HTERT RPE-1 (cell line): ENCODE results near the gene TNFSF13B.
"Not testable (repeated sequence)": the region's sequence is repeated elsewhere in the genome, so short reads cannot be mapped to it uniquely, and the experiment has no call there.

ENCODE experiments used
- in situ Hi-C: fragments of 300-500 bp; cut with MboI; formaldehyde crosslinking; loops from 4 replicates; pipeline ENCODE4 v1.14.3; 2020; ENCODE audit warnings: low sequenced_read_pairs

TNFSF13B gene, protein sequence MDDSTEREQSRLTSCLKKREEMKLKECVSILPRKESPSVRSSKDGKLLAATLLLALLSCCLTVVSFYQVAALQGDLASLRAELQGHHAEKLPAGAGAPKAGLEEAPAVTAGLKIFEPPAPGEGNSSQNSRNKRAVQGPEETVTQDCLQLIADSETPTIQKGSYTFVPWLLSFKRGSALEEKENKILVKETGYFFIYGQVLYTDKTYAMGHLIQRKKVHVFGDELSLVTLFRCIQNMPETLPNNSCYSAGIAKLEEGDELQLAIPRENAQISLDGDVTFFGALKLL

DNA sequence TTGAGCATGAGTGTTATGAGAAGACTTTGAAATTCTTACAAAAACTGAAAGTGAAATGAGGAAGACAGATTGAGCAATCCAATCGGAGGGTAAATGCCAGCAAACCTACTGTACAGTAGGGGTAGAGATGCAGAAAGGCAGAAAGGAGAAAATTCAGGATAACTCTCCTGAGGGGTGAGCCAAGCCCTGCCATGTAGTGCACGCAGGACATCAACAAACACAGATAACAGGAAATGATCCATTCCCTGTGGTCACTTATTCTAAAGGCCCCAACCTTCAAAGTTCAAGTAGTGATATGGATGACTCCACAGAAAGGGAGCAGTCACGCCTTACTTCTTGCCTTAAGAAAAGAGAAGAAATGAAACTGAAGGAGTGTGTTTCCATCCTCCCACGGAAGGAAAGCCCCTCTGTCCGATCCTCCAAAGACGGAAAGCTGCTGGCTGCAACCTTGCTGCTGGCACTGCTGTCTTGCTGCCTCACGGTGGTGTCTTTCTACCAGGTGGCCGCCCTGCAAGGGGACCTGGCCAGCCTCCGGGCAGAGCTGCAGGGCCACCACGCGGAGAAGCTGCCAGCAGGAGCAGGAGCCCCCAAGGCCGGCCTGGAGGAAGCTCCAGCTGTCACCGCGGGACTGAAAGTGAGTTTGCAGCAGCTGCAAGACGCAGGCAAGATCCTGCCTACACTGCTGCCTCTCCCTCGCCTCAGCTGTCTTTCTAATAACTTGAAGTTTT, at the start of gene TNFSF13B:
TNFSF13B (plus strand) TSS at position 118 of the 728 bp plus-strand sequence; CDS start at position 296, 178 bp downstream.
- in situ Hi-C loops: no loop called here

DNA sequence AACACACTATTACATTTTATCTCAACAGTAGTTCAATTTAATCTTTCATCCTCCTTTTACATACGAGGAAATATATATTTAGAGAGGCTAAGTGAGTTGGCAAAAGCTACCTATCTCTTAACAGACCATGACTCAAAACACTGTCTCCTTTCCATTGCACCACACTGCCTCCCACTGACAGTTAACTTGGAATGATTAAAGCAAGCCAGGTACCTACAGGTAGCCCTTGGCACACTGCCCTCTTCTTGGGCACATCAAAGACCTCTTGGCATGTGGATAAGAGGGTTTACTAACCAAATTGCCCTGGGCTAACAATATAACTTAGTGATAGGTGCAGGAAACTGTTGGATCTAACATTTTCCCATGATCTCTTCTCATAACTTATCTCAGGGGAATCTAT, 49.5 kb upstream of the TNFSF13B start:
- in situ Hi-C loops: no loop called here

DNA sequence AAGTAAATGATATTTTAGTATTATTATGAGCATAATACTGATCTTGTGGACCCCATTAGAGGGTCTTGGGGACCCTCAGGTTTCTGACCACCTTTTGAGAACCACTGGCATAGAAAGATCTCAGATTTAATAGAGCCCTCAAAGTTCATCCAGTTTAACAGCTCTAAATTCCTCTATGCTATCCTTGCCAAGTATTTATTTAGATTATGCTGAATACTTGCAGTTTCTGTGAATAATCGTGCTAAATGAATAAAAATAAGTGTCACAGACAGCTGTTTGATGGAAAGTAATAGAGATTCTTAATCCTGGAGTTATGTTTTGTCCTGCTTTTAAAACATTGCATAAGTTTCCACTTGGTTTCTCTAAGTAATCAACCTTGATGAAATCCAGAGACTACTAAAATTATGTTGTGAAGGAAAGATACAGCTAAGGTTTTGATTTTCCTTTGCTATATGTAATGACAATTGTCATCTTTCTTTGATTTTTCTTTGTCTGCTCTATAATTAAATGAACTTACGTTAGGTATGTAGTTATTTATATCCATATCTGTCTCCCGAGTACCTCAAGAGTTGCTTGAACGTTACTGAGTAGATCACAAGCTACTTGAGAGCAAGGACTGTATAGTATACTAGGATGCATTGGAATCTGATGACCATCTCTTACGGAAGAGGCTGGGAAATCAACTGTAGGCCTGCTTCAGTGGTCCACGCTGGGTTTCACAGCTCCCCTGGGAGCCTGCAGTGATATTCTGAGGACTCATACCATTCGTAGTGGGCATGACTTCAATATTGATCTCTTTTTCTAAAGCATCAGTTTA, 45.6 kb upstream of the TNFSF13B start:
- in situ Hi-C loops: no loop called here

DNA sequence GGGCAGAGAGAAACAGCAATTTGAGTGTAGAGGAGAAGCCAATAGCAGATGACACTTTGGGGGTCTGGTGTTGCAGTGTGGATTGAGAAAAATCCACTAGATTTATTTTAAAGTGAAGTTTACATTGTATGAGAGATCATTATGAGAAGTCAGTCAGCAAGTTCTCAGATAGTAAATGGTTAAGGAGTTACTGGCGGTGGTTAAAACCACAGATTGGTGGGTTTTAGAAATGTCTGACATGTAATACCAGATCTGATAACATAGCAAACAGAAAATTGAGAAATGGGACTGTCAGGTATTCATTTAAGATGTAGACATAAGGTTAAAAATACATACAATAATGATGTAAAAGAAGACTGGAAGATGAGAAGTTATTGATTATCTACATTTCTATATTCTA, 44.1 kb upstream of the TNFSF13B start:
- in situ Hi-C loops: no loop called here

DNA sequence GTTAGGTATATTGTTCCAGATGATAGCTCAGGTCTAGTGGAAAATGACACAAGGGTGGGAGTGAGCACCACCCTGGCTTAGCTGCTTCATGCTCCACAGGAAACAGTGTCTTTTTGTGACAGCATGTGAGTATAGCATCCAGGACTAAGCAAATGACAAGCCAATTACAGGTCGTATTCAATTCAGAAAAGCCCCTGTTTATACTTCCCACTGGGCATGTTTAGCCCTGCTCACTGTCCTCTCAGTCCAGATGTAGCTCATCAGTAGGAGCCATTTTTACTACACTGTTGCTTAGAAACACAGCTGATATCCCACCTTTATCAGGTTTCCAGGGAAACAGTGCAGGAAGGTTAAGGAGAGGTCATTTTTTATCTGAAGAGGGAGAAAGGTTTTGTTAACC, 43.3 kb upstream of the TNFSF13B start:
- in situ Hi-C loops: no loop called here

DNA sequence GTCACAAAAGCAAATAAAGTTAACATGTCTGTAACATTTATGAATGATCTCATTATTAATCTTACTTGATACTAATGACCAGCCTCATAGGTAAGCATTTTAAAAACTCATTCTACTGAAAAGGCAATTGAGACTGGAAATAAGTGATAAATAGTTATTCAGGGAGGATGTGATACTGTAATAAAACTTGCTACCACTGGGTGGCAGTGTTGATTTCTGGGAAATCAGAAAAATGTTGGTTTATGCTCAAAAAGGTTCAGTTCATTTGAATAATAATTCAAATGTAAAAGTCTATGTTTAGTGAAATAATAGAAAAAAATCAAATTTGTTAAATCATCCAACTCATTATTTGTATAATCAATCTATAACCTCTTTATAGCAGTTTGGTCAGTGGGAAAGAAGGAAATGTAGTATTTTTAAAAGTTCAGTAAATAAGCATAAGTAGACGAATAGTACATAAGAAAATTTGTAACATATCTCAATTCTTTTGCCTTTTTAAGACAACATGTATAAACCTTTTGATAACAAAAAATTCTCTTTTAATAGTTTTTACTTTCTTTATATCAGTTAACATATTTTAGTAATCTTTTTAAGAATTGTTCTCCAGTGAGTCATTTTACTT, 41.8 kb upstream of the TNFSF13B start:
- in situ Hi-C loops: no loop called here

DNA sequence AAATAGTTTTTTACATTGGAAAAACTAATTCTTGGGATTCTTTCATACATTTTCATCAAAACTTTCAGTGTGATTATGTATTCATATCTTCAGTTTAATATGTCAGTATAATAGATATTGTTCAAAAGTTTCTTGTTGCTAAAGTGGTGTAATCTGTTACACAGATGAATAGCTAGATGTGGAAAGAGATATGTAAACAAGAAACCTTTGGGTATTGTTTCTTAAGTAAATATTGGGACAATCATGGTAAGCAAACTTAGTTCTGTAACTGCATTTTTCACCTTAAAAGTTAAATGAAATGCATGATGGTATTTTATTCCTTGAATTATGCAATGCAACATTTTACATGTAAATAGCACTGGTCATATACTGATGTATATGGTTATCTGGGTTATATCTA, 39.1 kb upstream of the TNFSF13B start:
- in situ Hi-C loops: no loop called here

DNA sequence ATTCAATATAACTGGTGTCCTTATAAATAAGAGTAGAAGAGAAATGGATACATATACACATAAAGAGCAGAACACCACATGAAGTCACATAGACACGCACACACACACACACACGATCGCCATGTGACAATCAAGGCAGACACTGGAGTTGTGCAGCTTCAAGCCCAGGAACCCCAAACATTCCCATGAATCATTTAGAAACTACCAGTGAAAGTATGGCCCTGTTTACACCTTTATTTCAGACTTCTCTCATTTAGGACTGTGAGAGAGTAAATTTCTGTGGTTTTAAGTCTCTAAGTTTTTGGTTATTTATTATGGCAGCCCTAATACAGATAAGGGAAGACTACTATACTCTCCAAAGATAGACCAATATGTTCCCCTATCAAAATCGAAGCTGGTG, 20.4 kb upstream of the TNFSF13B start:
- in situ Hi-C loops: no loop called here

DNA sequence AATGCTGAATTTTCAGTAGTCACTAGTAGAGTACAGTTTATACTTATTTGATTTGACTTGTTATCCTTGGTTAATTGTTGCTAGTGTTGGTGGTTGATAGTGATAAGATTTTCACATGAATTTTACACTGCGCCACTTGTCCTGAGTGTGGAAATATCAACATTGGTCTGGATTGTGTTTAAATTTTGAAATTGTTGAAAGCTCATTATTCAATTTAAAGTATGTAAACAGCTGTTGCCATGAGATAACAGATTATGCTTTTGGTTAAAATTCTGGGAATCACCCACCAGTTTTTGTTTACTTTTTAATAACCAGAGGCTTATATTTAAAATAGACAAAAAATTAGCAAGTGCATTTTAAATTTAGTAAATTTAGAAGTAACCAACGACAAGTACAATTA, 12.3 kb upstream of the TNFSF13B start:
- in situ Hi-C loops: no loop called here

DNA sequence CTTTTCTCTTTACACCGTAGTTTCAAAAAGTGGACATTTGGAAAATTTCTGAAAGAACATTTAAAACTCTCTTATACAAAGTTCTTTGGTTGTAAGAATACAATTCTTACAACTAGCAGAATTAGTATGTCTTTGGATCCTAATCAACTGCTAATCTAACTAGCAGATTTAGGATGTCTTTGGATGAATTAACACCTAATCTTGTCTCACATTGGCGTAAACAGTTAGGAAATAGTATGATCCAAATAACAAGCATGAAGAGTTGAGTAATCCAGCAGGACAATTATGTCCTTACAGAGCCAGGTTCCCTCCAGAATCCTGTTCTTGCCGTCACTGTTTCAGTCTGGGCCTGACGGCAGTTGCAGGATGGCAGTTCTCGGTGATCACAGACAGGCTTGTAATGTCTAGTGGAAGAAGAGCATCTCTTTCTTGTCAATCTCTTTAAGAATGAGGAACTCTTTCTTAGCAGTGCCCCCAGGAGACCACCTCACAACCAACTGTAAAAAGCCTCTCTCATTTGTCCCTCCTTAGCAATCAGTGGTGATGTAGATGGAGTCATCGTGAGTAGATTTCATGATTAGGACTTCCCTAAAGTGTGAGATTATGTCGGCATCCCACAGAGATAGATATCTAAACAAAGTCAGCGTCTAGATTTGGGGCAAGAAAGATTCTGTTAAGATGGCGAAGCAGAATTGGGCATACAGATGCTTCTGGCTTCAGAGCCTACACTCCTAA, 5.7 kb upstream of the TNFSF13B start:
- in situ Hi-C loops: no loop called here

DNA sequence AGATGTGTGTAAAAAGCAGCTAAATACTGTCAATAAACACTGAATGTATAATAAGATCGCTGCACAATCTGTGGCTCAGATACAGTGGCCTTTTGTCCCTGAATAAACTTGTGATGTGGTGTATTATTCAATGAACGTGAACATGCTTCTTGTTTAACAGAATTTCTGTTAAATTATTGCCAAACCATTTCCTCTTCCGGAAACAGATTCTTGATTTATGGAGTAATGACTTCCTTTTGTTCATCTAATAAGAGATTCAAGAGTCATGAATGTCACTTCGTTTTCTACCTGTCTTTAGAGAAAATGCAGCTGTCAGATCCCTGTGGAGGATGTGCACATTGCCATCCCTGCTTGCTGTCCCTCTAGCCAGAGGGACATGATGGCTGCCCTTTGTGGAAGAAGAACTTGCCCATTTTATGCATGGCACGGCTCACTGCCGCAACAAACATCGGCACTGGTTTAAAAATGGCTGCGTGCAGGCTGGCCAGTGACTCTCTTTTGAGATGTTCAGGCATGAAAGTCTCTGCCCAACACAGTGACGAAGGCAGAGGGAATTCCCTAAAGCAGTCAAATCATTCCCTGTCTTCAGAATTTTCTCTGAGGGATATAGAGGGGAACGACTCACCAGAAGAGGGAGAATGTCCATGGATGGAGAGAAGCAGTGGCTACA, 3.1 kb upstream of the TNFSF13B start:
- in situ Hi-C loops: no loop called here

DNA sequence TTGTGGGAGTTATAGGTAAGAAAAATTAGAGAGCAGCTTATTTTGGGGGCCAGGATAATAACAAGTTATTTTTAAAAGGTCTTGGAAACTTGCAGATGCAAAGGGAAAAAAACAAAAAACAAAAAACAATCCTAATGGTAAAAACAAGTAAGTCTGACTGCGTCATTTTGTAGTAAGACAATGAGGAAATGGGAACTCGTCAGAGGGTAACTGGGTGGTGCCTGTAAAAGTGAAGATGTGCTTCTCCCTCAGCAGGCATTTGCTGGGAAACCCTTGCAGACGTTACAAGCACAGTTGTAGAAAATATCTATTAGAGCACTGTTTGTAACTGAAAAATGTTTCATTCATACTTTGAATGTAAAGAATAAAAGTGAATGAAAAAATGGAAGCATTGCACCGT, 2.2 kb upstream of the TNFSF13B start:
- in situ Hi-C loops: no loop called here

DNA sequence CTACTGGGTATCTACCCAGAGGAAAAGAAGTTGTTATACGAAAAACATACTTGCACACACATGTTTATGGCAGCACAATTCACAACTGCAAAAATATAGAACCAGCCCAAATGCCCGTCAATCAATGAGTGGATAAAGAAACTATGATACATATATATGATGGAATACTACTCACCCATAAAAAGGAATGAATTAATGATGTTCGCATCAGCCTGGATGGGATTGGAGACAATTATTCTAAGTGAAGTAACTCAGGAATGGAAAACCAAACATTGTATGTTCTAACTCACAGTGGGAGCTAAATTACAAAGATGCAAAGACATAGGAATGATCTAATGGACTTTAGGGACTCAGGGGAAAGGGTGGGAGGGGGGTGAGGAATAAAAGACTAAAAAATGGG, 1.7 kb upstream of the TNFSF13B start:
- in situ Hi-C loops: not testable (repeated sequence)

DNA sequence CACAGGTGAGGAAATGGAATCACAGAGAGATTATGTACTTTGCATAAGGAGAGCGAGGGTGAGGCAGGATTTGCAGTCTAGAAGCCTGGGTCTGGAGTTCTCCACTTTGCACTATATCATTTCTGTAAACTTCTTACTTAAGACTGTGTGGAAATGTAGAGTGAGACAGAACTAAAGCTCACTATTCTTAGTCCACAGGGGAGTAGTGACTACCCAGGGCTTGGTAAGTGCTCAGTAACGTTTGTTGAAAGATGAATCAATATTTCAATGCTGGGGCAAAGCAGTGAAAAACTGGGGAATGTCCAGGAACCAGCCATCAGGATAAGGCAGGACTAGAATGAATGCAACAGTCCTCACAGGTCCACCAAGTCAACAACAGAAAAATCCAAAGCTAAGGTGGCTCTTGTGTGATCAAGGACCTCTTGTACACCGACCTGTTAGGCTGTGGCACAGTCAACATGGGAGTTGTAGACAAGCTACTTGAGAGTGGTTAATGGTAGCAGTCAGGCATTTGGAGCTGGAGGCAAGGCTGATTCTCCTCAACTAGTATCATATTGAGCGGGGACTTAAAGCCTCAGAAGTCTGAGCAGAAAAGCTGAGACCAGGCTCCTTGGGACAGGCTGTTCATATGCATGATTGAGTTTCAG, 929 bp upstream of the TNFSF13B start:
- in situ Hi-C loops: no loop called here

DNA sequence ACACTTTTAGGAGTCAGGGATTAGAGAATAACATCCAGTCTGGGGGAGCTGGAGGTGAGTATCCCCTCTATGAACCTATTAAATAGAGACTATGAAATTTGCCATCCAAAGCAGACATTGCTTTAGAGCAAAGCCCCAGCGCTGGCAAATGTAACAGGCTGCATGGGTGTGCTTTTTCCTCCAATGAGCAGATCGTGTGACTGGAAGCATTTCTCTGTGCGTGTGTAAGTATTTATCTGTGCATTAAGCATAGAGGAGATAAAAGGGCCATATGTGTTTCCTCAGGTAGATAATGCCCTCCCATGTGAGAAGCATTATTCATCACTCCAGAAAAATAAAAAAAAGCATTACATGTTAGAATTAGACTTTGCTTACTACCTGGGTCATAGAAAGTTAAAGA, 924 bp downstream of the TNFSF13B start:
- in situ Hi-C loops: no loop called here

DNA sequence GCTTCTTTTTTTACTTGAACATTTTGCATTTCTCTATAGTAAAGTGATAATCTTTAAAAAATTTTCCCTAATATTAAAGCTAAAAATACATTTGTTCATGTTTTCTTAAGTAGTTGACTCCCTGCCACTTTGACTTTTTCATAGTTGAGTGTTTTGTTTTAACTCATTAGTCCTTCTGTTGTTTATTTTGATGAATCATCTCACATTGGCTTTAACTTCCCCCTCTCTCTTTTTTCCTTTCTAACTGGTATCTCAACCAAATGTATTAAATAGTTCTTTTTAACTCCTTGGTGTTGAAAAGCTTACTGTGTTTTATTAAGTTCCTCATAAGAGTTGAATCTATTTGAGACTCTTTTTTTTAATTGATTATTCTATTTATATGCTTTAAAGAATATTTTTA, 2.8 kb downstream of the TNFSF13B start:
- in situ Hi-C loops: no loop called here

DNA sequence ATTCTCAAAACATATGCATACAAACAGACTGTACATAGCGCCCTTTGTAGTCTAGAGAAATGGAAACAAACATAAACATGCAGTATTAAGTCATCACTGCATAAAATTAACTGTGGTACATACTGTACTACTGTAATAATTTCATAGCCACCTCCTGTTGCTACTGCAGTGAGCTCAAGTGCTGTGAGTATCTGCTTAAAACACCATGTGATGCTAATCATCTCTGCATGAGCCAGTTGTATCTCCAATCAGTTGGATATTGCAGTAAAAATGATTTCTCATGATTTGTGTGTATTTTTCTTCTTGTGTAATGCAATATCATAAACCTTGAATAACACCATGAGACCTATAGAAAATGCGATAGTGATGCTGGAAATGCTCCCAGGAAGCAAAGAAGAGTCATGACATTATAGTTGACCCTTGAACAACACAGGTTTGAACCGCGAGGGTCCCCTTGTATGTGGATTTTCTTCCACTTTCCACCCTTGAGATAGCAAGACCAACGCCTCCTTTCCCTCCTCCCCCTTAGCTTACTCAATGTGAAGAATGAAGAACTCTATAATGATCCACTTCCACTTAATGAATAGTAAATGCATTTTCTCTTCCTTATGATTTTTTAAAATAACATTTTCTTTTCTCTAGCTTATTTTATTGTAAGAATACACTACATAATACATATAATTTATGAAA, 4.1 kb downstream of the TNFSF13B start:
- in situ Hi-C loops: no loop called here

DNA sequence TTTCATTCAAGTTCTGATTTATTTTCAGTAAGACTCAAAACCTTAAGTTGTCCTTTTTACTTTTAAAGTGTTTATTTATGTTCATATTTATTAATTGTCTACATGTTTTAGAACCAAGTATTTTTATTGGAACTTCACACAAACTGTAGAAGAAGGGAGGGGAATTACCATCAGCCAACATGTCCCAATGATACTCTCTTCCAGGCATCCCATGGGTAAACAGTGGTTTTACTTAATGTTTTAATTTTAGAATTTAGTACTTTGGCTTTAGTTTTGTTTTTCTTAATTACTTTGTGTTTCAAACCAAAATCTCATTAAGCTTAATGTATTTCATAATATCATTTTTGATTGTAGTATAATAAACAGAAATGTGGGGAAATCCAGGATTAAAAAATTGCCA, 5.2 kb downstream of the TNFSF13B start:
- in situ Hi-C loops: no loop called here

DNA sequence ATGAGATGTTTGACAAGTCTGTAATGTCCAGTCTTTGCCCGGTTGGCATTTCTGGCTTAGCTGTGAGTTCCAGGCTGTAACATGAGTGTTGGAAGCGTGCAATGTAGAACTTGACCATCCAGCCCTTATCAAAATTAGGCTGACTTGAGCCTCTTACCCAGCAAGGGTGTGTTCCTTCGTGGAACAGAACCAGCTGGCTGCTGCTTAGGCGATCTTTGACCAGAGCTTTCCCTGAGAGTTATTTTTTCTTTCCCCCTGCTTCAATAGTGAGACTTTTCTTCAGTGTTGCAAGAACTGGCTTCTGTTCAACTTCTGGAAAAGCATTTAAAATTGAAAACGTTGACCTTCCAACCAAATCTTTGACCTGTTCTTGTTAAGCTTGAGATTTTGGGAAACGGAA, 6.5 kb downstream of the TNFSF13B start:
- in situ Hi-C loops: no loop called here
